ENCODE results near the gene PPME1. TPM values are rescaled to one million over a fixed set of nuclear protein-coding genes. Genes with fewer than 3 reads are reported as not detected.

PPME1 gene
- total RNA-seq, 1 experiment from 2014 or later: 24.5 TPM

GRCh38 chr11:74171997-74172396, 908 bp downstream of the PPME1 start:
- peaks cover 6% of the 10 kb centered on the region for H3K36me3 ChIP-seq
- H3K27me3 ChIP-seq (replicated peaks): no peaks in the 10 kb centered on the region
- 0 out of 2 replicates have a peak, but pooled peaks cover 6% of the 10 kb centered on the region for H3K4me1 ChIP-seq (replicated peaks)
- H3K27ac ChIP-seq: no peak overlapping the region
- DNase-seq (ENCODE audit: low read depth in 1 of 2, low spot score in 2 of 2): no peak
- H3K9me3 ChIP-seq (replicated peaks): no peaks in the 10 kb centered on the region
- H3K4me3 ChIP-seq: peak overlapping the region; percentile 59

DNA sequence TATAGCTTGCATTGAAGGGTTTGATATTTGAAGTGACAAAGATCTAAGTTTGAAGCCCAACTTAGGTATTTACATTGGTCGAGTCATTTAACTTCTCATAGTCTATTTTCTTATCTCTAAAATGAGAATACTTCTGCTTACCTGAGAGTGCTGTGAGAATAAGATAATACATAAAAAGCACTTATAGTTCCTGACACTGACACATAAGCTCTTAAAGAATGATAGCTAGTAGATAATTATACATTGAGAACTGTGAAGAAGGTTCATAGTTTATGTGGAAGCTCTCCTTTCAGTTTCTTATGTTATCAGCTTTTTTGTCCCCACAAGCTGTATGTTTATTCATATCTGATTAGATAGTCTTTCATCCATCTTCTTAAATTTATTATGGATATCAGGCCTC, 4.8 kb downstream of the PPME1 start:
- DNase-seq (ENCODE audit: low read depth in 1 of 2, low spot score in 2 of 2): no peak
- Histone ChIP-seq H3K27me3 (replicated peaks) (no peaks in the 10 kb centered on the region), H3K9me3 (replicated peaks) (no peaks in the 10 kb centered on the region), H3K4me1 (replicated peaks) (0 out of 2 replicates have a peak, but pooled peaks cover 3% of the 10 kb centered on the region), H3K4me3 (no peak overlapping the region), H3K36me3 (no peaks in the 10 kb centered on the region), H3K27ac (no peak overlapping the region)

DNA sequence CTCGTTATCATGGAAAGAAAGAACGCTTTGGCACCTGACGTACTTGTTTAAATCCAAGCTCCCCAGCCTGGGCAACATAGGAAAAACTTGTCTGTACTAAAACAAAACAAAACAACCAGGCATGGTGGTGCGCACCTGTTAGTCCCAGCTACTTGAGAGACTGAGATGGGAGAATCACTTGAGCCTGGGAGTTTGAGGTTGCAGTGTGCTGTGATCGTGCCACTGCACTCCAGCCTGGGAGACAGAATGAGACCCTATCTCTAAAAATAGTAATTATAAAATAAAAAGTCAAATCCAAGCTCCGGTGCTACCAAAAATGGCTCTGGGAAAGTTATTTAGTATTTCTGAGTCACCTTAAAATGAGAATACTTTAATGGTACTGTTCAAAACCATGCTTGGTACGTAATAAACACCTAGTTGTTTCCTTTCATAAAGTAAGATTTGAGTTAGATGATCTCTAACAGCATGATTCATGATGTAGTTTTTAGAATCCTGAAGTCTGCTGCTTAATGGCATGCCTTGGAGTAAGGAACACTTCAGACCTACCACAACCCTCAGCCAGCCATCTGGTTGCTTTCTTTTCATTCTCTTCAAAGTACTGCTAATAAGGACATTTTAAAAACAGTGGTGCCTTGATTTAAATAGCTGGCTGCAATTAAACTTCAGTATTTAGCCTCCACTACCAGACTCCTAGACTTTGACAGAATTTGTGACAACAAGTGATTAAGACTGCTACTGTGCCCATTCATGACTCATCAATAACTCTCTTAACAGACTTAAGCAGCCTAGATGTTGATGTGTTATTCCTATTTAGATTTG, 8.4 kb downstream of the PPME1 start:
- H3K9me3 ChIP-seq (replicated peaks): no peaks in the 10 kb centered on the region
- DNase-seq (ENCODE audit: low read depth in 1 of 2, low spot score in 2 of 2): no peak
- H3K4me1 ChIP-seq (replicated peaks): no peaks in the 10 kb centered on the region
- no peaks in the 10 kb centered on the region for H3K27me3 ChIP-seq (replicated peaks)
- H3K27ac ChIP-seq: no peak overlapping the region
- no peak overlapping the region for H3K4me3 ChIP-seq
- no peaks in the 10 kb centered on the region for H3K36me3 ChIP-seq

DNA sequence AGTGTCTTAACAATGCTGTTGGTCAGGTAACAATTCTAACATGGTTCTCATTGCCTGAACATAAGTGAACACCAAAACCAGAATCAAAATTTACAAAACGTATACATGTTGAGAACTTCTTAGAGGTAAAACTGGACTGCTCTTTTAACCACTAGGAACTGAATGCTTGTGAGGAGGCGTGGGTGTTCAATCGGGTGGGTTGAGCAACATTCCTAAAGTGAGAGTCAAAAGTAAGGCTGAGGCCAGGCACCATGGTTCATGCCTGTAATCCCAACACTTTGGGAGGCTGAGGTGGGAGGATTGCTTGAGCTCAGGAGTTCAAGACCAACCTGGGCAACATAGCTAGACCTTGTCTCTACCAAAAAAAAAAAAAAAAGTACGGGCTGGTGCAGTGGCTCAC, 11.5 kb downstream of the PPME1 start:
- Histone ChIP-seq H3K9me3 (replicated peaks) (no peaks in the 10 kb centered on the region), H3K36me3 (no peaks in the 10 kb centered on the region), H3K27ac (no peak overlapping the region), H3K4me1 (replicated peaks) (no peaks in the 10 kb centered on the region), H3K4me3 (no peak overlapping the region), H3K27me3 (replicated peaks) (no peaks in the 10 kb centered on the region)
- DNase-seq (ENCODE audit: low read depth in 1 of 2, low spot score in 2 of 2): no peak

GRCh38 chr11:74185285-74185684, 14.2 kb downstream of the PPME1 start:
- no peak for DNase-seq (ENCODE audit: low read depth in 1 of 2, low spot score in 2 of 2)
- Histone ChIP-seq H3K27me3 (replicated peaks) (no peaks in the 10 kb centered on the region), H3K4me3 (no peak overlapping the region), H3K4me1 (replicated peaks) (no peaks in the 10 kb centered on the region), H3K9me3 (replicated peaks) (no peaks in the 10 kb centered on the region), H3K36me3 (no peaks in the 10 kb centered on the region), H3K27ac (no peak overlapping the region)

DNA sequence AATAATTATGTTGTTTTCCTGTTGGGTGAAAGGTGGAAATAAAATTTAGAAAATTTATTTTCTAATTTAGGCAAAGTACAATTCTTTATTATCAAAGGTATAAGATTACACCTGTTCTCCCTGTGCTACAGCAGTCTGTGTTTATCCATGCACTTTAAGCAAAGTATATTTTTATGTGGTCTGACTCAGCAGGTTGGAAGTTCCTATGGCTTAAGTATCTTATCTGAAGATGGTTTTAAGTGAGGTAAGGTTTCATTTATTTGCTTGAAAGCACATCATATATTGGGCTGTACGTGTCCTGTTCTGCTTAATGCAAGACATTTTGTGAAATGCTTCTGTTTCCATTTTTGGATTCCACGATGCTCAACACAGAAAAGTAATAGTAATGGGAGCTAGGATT, 14.6 kb downstream of the PPME1 start:
- no peaks in the 10 kb centered on the region for H3K27me3 ChIP-seq (replicated peaks)
- H3K36me3 ChIP-seq: no peaks in the 10 kb centered on the region
- H3K27ac ChIP-seq: no peak overlapping the region
- no peaks in the 10 kb centered on the region for H3K4me1 ChIP-seq (replicated peaks)
- DNase-seq (ENCODE audit: low read depth in 1 of 2, low spot score in 2 of 2): no peak
- H3K9me3 ChIP-seq (replicated peaks): no peaks in the 10 kb centered on the region
- no peak overlapping the region for H3K4me3 ChIP-seq

- Histone ChIP-seq H3K4me3 (no peak overlapping the region), H3K4me1 (replicated peaks) (no peaks in the 10 kb centered on the region), H3K27ac (no peak overlapping the region), H3K27me3 (replicated peaks) (no peaks in the 10 kb centered on the region), H3K9me3 (replicated peaks) (no peaks in the 10 kb centered on the region), H3K36me3 (no peaks in the 10 kb centered on the region)
- DNase-seq (ENCODE audit: low read depth in 1 of 2, low spot score in 2 of 2): no peak
These were observed 24.7 kb downstream of the PPME1 start for GRCh38 chr11:74195828-74196227.

- no peak for DNase-seq (ENCODE audit: low read depth in 1 of 2, low spot score in 2 of 2)
- H3K27me3 ChIP-seq (replicated peaks): no peaks in the 10 kb centered on the region
- no peak overlapping the region for H3K27ac ChIP-seq
- no peak overlapping the region for H3K4me3 ChIP-seq
- H3K36me3 ChIP-seq: no peaks in the 10 kb centered on the region
- no peaks in the 10 kb centered on the region for H3K4me1 ChIP-seq (replicated peaks)
- H3K9me3 ChIP-seq (replicated peaks): no peaks in the 10 kb centered on the region
These were observed 25.8 kb downstream of the PPME1 start for GRCh38 chr11:74196781-74197486.

DNA sequence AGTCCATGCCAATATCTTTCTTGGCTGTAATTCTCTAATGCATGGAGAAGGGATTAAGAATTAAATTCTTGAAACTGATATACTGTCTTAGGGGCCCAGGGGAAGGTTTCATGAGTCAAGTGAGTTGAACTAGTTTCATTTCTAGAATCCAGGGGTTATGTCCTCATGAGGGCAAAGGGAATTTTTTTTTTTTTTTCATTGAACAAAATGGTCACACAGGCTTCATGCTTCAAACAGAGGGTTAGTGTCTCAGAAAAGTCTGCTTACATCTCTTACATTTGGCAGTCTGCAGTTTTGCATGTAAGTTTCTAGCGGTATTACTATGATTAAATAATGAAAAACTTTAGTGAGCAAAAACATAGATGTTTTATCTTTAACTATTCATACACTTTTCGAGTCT, 32.9 kb downstream of the PPME1 start:
- no peaks in the 10 kb centered on the region for H3K36me3 ChIP-seq
- no peak overlapping the region for H3K27ac ChIP-seq
- H3K27me3 ChIP-seq (replicated peaks): no peaks in the 10 kb centered on the region
- no peak for DNase-seq (ENCODE audit: low read depth in 1 of 2, low spot score in 2 of 2)
- H3K9me3 ChIP-seq (replicated peaks): no peaks in the 10 kb centered on the region
- no peaks in the 10 kb centered on the region for H3K4me1 ChIP-seq (replicated peaks)
- no peak overlapping the region for H3K4me3 ChIP-seq

GRCh38 chr11:74204701-74205100, 33.6 kb downstream of the PPME1 start:
- DNase-seq (ENCODE audit: low read depth in 1 of 2, low spot score in 2 of 2): no peak
- no peak overlapping the region for H3K27ac ChIP-seq
- no peaks in the 10 kb centered on the region for H3K4me1 ChIP-seq (replicated peaks)
- H3K27me3 ChIP-seq (replicated peaks): no peaks in the 10 kb centered on the region
- no peak overlapping the region for H3K4me3 ChIP-seq
- H3K9me3 ChIP-seq (replicated peaks): no peaks in the 10 kb centered on the region
- H3K36me3 ChIP-seq: no peaks in the 10 kb centered on the region

- no peaks in the 10 kb centered on the region for H3K4me1 ChIP-seq (replicated peaks)
- H3K4me3 ChIP-seq: no peak overlapping the region
- no peaks in the 10 kb centered on the region for H3K9me3 ChIP-seq (replicated peaks)
- H3K27ac ChIP-seq: no peak overlapping the region
- no peaks in the 10 kb centered on the region for H3K36me3 ChIP-seq
- DNase-seq (ENCODE audit: low read depth in 1 of 2, low spot score in 2 of 2): no peak
- no peaks in the 10 kb centered on the region for H3K27me3 ChIP-seq (replicated peaks)
These were observed 34.1 kb downstream of the PPME1 start for GRCh38 chr11:74205181-74205580.

DNA sequence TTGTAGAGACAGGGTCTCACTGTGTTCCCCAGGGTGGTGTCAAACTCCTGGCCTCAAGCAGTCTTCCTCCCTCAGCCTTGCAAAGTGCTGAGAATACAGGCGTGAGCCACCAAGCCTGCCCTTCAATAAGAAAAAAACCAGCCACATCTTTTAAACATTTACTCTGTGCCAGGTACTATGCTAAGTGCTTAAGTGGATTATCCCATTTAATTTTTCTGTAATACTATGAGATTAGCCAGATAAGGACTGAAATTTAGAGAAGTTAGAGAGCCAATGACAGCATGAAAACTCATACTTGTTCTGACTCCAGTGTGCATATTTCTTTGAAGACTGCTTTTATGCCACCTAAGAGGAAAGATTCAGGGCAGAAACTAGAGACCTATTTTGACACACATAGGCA, 35.7 kb downstream of the PPME1 start:
- no peak for DNase-seq (ENCODE audit: low read depth in 1 of 2, low spot score in 2 of 2)
- Histone ChIP-seq H3K27ac (no peak overlapping the region), H3K27me3 (replicated peaks) (no peaks in the 10 kb centered on the region), H3K9me3 (replicated peaks) (no peaks in the 10 kb centered on the region), H3K4me1 (replicated peaks) (no peaks in the 10 kb centered on the region), H3K36me3 (no peaks in the 10 kb centered on the region), H3K4me3 (no peak overlapping the region)

DNA sequence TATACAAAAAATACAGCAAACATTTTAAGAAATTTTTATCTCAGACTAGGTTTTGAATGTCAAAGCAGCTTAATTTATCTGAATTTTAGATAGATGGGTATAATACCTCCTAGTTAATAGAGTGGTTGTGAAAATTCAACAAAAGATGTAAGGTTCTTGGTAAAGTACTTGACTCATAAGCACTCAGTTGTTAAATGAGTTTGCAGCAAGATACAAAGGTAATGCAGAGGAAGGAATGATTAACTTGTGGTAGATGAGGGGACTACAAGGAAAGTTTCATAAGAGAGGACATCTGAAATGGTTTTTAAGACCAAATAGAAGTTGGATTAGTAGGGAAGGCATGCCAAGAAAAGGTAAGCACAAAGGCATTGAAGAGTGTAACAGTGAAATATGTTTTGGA, 37.4 kb downstream of the PPME1 start:
- Histone ChIP-seq H3K4me1 (replicated peaks) (no peaks in the 10 kb centered on the region), H3K27ac (no peak overlapping the region), H3K27me3 (replicated peaks) (no peaks in the 10 kb centered on the region), H3K36me3 (no peaks in the 10 kb centered on the region), H3K4me3 (no peak overlapping the region), H3K9me3 (replicated peaks) (no peaks in the 10 kb centered on the region)
- DNase-seq (ENCODE audit: low read depth in 1 of 2, low spot score in 2 of 2): no peak

GRCh38 chr11:74212533-74212932, 41.4 kb downstream of the PPME1 start:
- Histone ChIP-seq H3K36me3 (no peaks in the 10 kb centered on the region), H3K4me3 (no peak overlapping the region), H3K4me1 (replicated peaks) (no peaks in the 10 kb centered on the region), H3K9me3 (replicated peaks) (no peaks in the 10 kb centered on the region), H3K27me3 (replicated peaks) (no peaks in the 10 kb centered on the region), H3K27ac (no peak overlapping the region)
- no peak for DNase-seq (ENCODE audit: low read depth in 1 of 2, low spot score in 2 of 2)
